HepG2 (cell line): ENCODE measurements around the gene SLC16A6. TPM values are rescaled to one million over a fixed set of nuclear protein-coding genes. Genes with fewer than 3 reads are reported as not detected.
"Not testable (repeated sequence)": the region's sequence is repeated elsewhere in the genome, so short reads cannot be mapped to it uniquely, and the experiment has no call there.

Experiments
- ATAC-seq: fragments of 200-7000 bp; cut with Tn5 transposase; 3 replicates; pipeline ENCODE4 v1.9.1; 2020; ENCODE audit warnings: mild to moderate bottlenecking, moderate library complexity
- BruUV-seq: library from RNA; stranded (reverse); fragments of 400-500 nt; replicated peaks from 2 replicates; lab custom pipeline; 2021; lab: Mats Ljungman, UMichigan
- CTCF ChIA-PET: fragments of 300-600 bp; formaldehyde crosslinking; extraction: SDS; loops from one replicate; lab custom pipeline; 2021; ENCODE audit warnings: low total read pairs, inconsistent platforms, low intra/inter-chr PET ratio; lab: Yijun Ruan, JAX
- POLR2A ChIA-PET: fragments of 350-600 bp; sonication (Branson Sonifier 250); formaldehyde crosslinking; loops from one replicate; lab custom pipeline; 2020; ENCODE audit warnings: antibody characterized with exemption, inconsistent platforms; lab: Yijun Ruan, JAX
- DNase-seq: peaks from one replicate; pipeline ENCODE4 v3.0.0-alpha.2; 2015; ENCODE audit warnings: low spot score
- FAIRE-seq: peaks from 3 replicates; lab custom pipeline; 2011; peaks lifted over from hg19 to GRCh38; lab: Jason Lieb, UNC
- H2AFZ ChIP-seq: one replicate; pipeline ENCODE4 v1.6.1; 2011; ENCODE audit warnings: low read length, inconsistent platforms
- H3K27ac ChIP-seq: fragments of 300-600 bp; 3 replicates; pipeline ENCODE4 v1.8.0; 2011; ENCODE audit warnings: mixed run types, mild to moderate bottlenecking, mixed read lengths, low read length, inconsistent platforms; ENCODE audit not compliant: insufficient read depth; ENCODE audit errors: extremely low read length
- H3K27me3 ChIP-seq, 2 experiments: fragments of 200-600 bp in 1 of 2; 2 replicates in 1 of 2; 3 replicates in 1 of 2; pipeline versions ENCODE4 v1.6.0 to v1.8.0; 2011; ENCODE audit warnings: low read length in 2 of 2, mild to moderate bottlenecking in 2 of 2, moderate library complexity in 2 of 2, inconsistent platforms in 1 of 2; ENCODE audit not compliant: insufficient read depth in 2 of 2, control insufficient read depth in 1 of 2
- H3K36me3 ChIP-seq, 2 experiments: fragments of 200-600 bp in 1 of 2; replicated peaks in 1 of 2; 2 replicates in 1 of 2; 3 replicates in 1 of 2; pipeline versions ENCODE4 v1.5.1 to v1.8.0; 2011; ENCODE audit warnings: low read length in 2 of 2, inconsistent platforms in 1 of 2; ENCODE audit not compliant: insufficient read depth in 2 of 2, control insufficient read depth in 1 of 2
- H3K4me1 ChIP-seq: 2 replicates; pipeline ENCODE4 v1.5.1; 2012; ENCODE audit warnings: low read length, inconsistent platforms; ENCODE audit not compliant: insufficient read depth
- H3K4me2 ChIP-seq: 2 replicates; pipeline ENCODE4 v1.6.0; 2011; ENCODE audit warnings: low read depth, low read length, inconsistent platforms
- H3K4me3 ChIP-seq, 3 experiments: fragments of 200-600 bp in 1 of 3; sonication (generic), shearing (Covaris generic) in 1 of 3; replicated peaks in 1 of 3; 2 replicates each; pipeline ENCODE4 v1.5.1; 2011 to 2016; ENCODE audit warnings: low read length in 3 of 3, inconsistent platforms in 2 of 3, low read depth in 2 of 3, mild to moderate bottlenecking in 2 of 3, control low read depth in 1 of 3, mixed read lengths in 1 of 3; ENCODE audit not compliant: insufficient read depth in 1 of 3
- H3K79me2 ChIP-seq: one replicate; pipeline ENCODE4 v1.6.1; 2011; ENCODE audit warnings: low read length, inconsistent platforms; ENCODE audit not compliant: insufficient read depth
- H3K9ac ChIP-seq: 2 replicates; pipeline ENCODE4 v1.6.0; 2011; ENCODE audit warnings: mild to moderate bottlenecking, low read depth, low read length, inconsistent platforms; ENCODE audit not compliant: insufficient read depth
- H3K9me3 ChIP-seq: 2 replicates; pipeline ENCODE4 v1.5.1; 2012; ENCODE audit warnings: mild to moderate bottlenecking, low read length
- H4K20me1 ChIP-seq: 2 replicates; pipeline ENCODE4 v1.6.0; 2011; ENCODE audit warnings: inconsistent platforms, mild to moderate bottlenecking, low read length, moderate library complexity; ENCODE audit not compliant: insufficient read depth
- CREM ChIP-seq, 2 experiments: sonication (generic) in 1 of 2; formaldehyde crosslinking in 1 of 2; IDR thresholded peaks; 2 replicates each; pipeline versions ENCODE4 v1.4.0 to v1.6.1; 2016 to 2020; ENCODE audit warnings: antibody characterized with exemption in 1 of 2, mild to moderate bottlenecking in 1 of 2, missing genetic modification reagents in 1 of 2
- HOXA3 ChIP-seq: sonication (generic); formaldehyde crosslinking; IDR thresholded peaks from 2 replicates; pipeline ENCODE4 v1.5.0; 2020; ENCODE audit warnings: missing genetic modification reagents
- ISL2 ChIP-seq: sonication (generic); formaldehyde crosslinking; IDR thresholded peaks from 2 replicates; pipeline ENCODE4 v1.5.0; 2020; ENCODE audit warnings: missing genetic modification reagents
- KLF12 ChIP-seq: sonication (generic); formaldehyde crosslinking; IDR thresholded peaks from 2 replicates; pipeline ENCODE4 v1.4.0; 2020; ENCODE audit warnings: missing genetic modification reagents, borderline replicate concordance
- NFYB ChIP-seq: sonication (generic); formaldehyde crosslinking; IDR thresholded peaks from 2 replicates; pipeline ENCODE4 v1.4.0; 2020; ENCODE audit warnings: missing genetic modification reagents
- RNF2 ChIP-seq: fragments of 450-650 bp; conservative IDR thresholded peaks from 2 replicates; pipeline ENCODE4 v1.6.1; 2016; ENCODE audit warnings: low read depth
- SNAPC5 ChIP-seq: sonication (generic); formaldehyde crosslinking; IDR thresholded peaks from 2 replicates; pipeline ENCODE4 v1.8.1; 2023; ENCODE audit warnings: mild to moderate bottlenecking, missing genetic modification reagents, borderline replicate concordance
- ZNF24 ChIP-seq: fragments of 450-650 bp; IDR thresholded peaks from 2 replicates; pipeline ENCODE4 v1.6.1; 2017; ENCODE audit warnings: antibody characterized with exemption, mild to moderate bottlenecking
- ZNF335 ChIP-seq: sonication (generic); formaldehyde crosslinking; IDR thresholded peaks from 2 replicates; pipeline ENCODE4 v1.4.0; 2020; ENCODE audit warnings: missing genetic modification reagents
- ZNF777 ChIP-seq: sonication (generic); formaldehyde crosslinking; IDR thresholded peaks from 2 replicates; pipeline ENCODE4 v1.4.0; 2020; ENCODE audit warnings: missing genetic modification reagents
- WGBS: methylation state at CpG from one replicate; pipeline ENCODE4 v1.1.6; 2017; ENCODE audit warnings: low lambda C conversion rate; 5-methylcytosine and 5-hydroxymethylcytosine counted together
- in situ Hi-C: cut with HindIII; loops from 2 replicates; pipeline ENCODE4 v1.10.0; 2017; ENCODE audit warnings: low pct_unique_long_range_greater_than_20kb; ENCODE audit not compliant: extremely low pct_ligation_motif_present
- intact Hi-C: fragments of 100-400 bp; cut with micrococcal nuclease; formaldehyde crosslinking; loops from one replicate; pipeline ENCODE4 v1.10.0; 2022; ENCODE audit not compliant: unreplicated experiment
- polyA plus RNA-seq, 8 experiments: library from polyadenylated mRNA; depleted of rRNA in 3 of 8; stranded (reverse) in 7 of 8; unstranded in 1 of 8; fragments of >200 nt; fragmentation: Illumina TruSeq in 4 of 8; extraction: Trizol in 4 of 8; gene quantifications; 2 replicates each; pipeline versions ENCODE4 v1.2.1 to v1.2.3, GENCODE V29; 2011 to 2016; ENCODE audit warnings: low read depth in 4 of 8, missing spikeins in 1 of 8, mixed read lengths in 1 of 8; ENCODE audit not compliant: insufficient read depth in 1 of 8
- total RNA-seq, 5 experiments: library from RNA; depleted of rRNA; stranded (reverse); fragments of >200 nt; fragmentation: Illumina TruSeq; extraction: Trizol; gene quantifications; 2 replicates each; pipeline ENCODE4 v1.2.3, GENCODE V29; 2016; ENCODE audit warnings: low read depth in 1 of 5
- TF ChIP-seq, protein P1 (sequence below): IDR thresholded peaks from 2 replicates; pipeline ENCODE4 v1.6.1; 2016
- TF ChIP-seq, protein P2 (sequence below): sonication (generic); formaldehyde crosslinking; conservative IDR thresholded peaks from 2 replicates; pipeline ENCODE4 v1.4.0; 2020; ENCODE audit warnings: mild to moderate bottlenecking, missing genetic modification reagents, moderate library complexity

Gene SLC16A6
- total and polyA plus RNA-seq, 2 of the 13 experiments (the other 11 are each of a cell fraction or from before 2014, with no cell fraction given), result 1.1 to 44.7 TPM

GRCh38 chr17:68256701-68257100, 34.2 kb downstream of the SLC16A6 start:
- POLR2A ChIA-PET, H3K27ac ChIP-seq, H4K20me1 ChIP-seq, H3K36me3 ChIP-seq, H3K27me3 ChIP-seq, H3K9me3 ChIP-seq, H3K79me2 ChIP-seq, ATAC-seq, intact Hi-C loops, H3K9ac ChIP-seq, DNase-seq, H2AFZ ChIP-seq, BruUV-seq, H3K4me3 ChIP-seq, H3K4me2 ChIP-seq, FAIRE-seq, in situ Hi-C loops: not testable (repeated sequence)
- CTCF ChIA-PET, result interaction anchor here (0.8 kb wide), 1 partner anchor 143 kb away, joined by 3 read pairs; no protein-coding TSS in a partner anchor
- H3K4me1 ChIP-seq, result peaks cover 19% of the 10 kb centered on the region
- WGBS, result 97% methylated on average over 5 of the region's 5 CpGs

- CTCF ChIA-PET, result no interaction called here
- Histone ChIP-seq H3K36me3 (peaks cover 1 to 3% of the 10 kb centered on the region in 2 experiments; a peak in 3 of 5 replicates), H3K9me3 (no peaks in the 10 kb centered on the region), H3K4me2 (no peak overlapping the region), H2AFZ (no peak overlapping the region), H3K27me3 (no peaks in the 10 kb centered on the region), H4K20me1 (no peaks in the 10 kb centered on the region), H3K4me1 (peaks cover 19% of the 10 kb centered on the region), H3K4me3 (no peak overlapping the region), H3K9ac (no peak overlapping the region), H3K27ac (no peak overlapping the region), H3K79me2 (no peaks in the 10 kb centered on the region)
- BruUV-seq, result no TSS peak
- ATAC-seq (peak; percentile 82), DNase-seq (peak; percentile 40), FAIRE-seq (peak; percentile 56)
- in situ Hi-C loops (no loop called here), intact Hi-C loops (no loop called here)
- 40% methylated on average over 5 of the region's 5 CpGs for WGBS
- POLR2A ChIA-PET, result interaction anchor here (1.2 kb wide), 1 partner anchor 9 kb away, joined by 7 read pairs; the partner anchor contains the start of gene AMZ2
- TF ChIP-seq ZNF335 (CRISPR knock-in tag) (no peak), SNAPC5 (no peak), CREM (IDR thresholded peaks at IDR 0.05) (peak; percentile 9; the same call in 1 of the 2 replicates), CREM (CRISPR knock-in tag; IDR thresholded peaks at IDR 0.05) (no peak), KLF12 (CRISPR knock-in tag) (no peak), ZNF24 (no peak), ISL2 (CRISPR knock-in tag) (no peak), RNF2 (no peak), ZNF777 (no peak), HOXA3 (CRISPR knock-in tag) (peak; percentile 41; the same call in 1 of the 2 replicates), NFYB (no peak)
- TF ChIP-seq, protein P1, sequence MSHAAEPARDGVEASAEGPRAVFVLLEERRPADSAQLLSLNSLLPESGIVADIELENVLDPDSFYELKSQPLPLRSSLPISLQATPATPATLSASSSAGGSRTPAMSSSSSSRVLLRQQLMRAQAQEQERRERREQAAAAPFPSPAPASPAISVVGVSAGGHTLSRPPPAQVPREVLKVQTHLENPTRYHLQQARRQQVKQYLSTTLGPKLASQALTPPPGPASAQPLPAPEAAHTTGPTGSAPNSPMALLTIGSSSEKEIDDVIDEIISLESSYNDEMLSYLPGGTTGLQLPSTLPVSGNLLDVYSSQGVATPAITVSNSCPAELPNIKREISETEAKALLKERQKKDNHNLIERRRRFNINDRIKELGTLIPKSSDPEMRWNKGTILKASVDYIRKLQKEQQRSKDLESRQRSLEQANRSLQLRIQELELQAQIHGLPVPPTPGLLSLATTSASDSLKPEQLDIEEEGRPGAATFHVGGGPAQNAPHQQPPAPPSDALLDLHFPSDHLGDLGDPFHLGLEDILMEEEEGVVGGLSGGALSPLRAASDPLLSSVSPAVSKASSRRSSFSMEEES (CRISPR knock-in tag), result no peak
- TF ChIP-seq, protein P2, sequence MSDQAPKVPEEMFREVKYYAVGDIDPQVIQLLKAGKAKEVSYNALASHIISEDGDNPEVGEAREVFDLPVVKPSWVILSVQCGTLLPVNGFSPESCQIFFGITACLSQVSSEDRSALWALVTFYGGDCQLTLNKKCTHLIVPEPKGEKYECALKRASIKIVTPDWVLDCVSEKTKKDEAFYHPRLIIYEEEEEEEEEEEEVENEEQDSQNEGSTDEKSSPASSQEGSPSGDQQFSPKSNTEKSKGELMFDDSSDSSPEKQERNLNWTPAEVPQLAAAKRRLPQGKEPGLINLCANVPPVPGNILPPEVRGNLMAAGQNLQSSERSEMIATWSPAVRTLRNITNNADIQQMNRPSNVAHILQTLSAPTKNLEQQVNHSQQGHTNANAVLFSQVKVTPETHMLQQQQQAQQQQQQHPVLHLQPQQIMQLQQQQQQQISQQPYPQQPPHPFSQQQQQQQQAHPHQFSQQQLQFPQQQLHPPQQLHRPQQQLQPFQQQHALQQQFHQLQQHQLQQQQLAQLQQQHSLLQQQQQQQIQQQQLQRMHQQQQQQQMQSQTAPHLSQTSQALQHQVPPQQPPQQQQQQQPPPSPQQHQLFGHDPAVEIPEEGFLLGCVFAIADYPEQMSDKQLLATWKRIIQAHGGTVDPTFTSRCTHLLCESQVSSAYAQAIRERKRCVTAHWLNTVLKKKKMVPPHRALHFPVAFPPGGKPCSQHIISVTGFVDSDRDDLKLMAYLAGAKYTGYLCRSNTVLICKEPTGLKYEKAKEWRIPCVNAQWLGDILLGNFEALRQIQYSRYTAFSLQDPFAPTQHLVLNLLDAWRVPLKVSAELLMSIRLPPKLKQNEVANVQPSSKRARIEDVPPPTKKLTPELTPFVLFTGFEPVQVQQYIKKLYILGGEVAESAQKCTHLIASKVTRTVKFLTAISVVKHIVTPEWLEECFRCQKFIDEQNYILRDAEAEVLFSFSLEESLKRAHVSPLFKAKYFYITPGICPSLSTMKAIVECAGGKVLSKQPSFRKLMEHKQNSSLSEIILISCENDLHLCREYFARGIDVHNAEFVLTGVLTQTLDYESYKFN, result peak; percentile 49
Measured at GRCh38 chr17:68255731-68256538, 35.0 kb downstream of the SLC16A6 start.
